Loucy (cell line): ENCODE measurements around the gene LRRC46.

Experiments
- H2AFZ ChIP-seq: fragments of 200-600 bp; sonication (generic); 2 replicates; pipeline ENCODE4 v1.6.0; 2016; ENCODE audit warnings: antibody characterized with exemption, mild to moderate bottlenecking, low read length, moderate library complexity
- H3F3A ChIP-seq: fragments of 200-600 bp; 2 replicates; pipeline ENCODE4 v1.6.0; 2016; ENCODE audit warnings: antibody characterized with exemption, low read depth, mild to moderate bottlenecking
- H3K27me3 ChIP-seq: fragments of 200-600 bp; sonication (generic); 2 replicates; pipeline ENCODE4 v1.6.1; 2014; ENCODE audit warnings: low read length, mild to moderate bottlenecking; ENCODE audit not compliant: insufficient read depth, poor library complexity, severe bottlenecking
- H3K36me3 ChIP-seq: fragments of 200-600 bp; sonication (generic); 2 replicates; pipeline ENCODE4 v1.6.1; 2016; ENCODE audit warnings: low read length; ENCODE audit not compliant: insufficient read depth
- H3K4me1 ChIP-seq: fragments of 200-600 bp; sonication (generic); 2 replicates; pipeline ENCODE4 v1.5.1; 2014; ENCODE audit warnings: low read length, mild to moderate bottlenecking; ENCODE audit not compliant: insufficient read depth, poor library complexity, severe bottlenecking
- H3K4me2 ChIP-seq: fragments of 200-600 bp; sonication (generic); 2 replicates; pipeline ENCODE4 v1.6.0; 2014; ENCODE audit warnings: antibody characterized with exemption, low read length, low read depth, mild to moderate bottlenecking; ENCODE audit not compliant: poor library complexity, severe bottlenecking
- H3K4me3 ChIP-seq: fragments of 200-600 bp; sonication (generic); 2 replicates; pipeline ENCODE4 v1.5.1; 2014; ENCODE audit warnings: low read length, mild to moderate bottlenecking, mixed read lengths; ENCODE audit not compliant: poor library complexity, severe bottlenecking
- H3K79me2 ChIP-seq: fragments of 200-600 bp; sonication (generic); 2 replicates; pipeline ENCODE4 v1.6.1; 2014; ENCODE audit warnings: low read length; ENCODE audit not compliant: insufficient read depth
- H3K9ac ChIP-seq: fragments of 200-600 bp; sonication (generic); 2 replicates; pipeline ENCODE4 v1.6.0; 2014; ENCODE audit warnings: mild to moderate bottlenecking, low read depth, low read length, moderate library complexity; ENCODE audit not compliant: poor library complexity, severe bottlenecking
- H3K9me2 ChIP-seq: fragments of 200-600 bp; sonication (generic); replicated peaks from 2 replicates; pipeline ENCODE4 v1.6.1; 2016; ENCODE audit warnings: low read depth, low read length, mixed read lengths
- H3K9me3 ChIP-seq: fragments of 200-600 bp; sonication (generic); 2 replicates; pipeline ENCODE4 v1.6.1; 2014; ENCODE audit warnings: mild to moderate bottlenecking, antibody characterized with exemption, low read length, low read depth; ENCODE audit not compliant: insufficient read depth
- H4K20me1 ChIP-seq: fragments of 200-600 bp; sonication (generic); 2 replicates; pipeline ENCODE4 v1.6.0; 2014; ENCODE audit warnings: antibody characterized with exemption, low read length, mild to moderate bottlenecking; ENCODE audit not compliant: insufficient read depth, poor library complexity, severe bottlenecking
- EZH2phosphoT487 ChIP-seq: fragments of 200-600 bp; IDR thresholded peaks from 2 replicates; pipeline ENCODE4 v1.6.1; 2018; ENCODE audit warnings: antibody characterized with exemption, mild to moderate bottlenecking, moderate library complexity, borderline replicate concordance
- TF ChIP-seq, protein P1 (sequence below): fragments of 200-600 bp; sonication (generic); conservative IDR thresholded peaks from 2 replicates; pipeline ENCODE4 v1.5.1; 2014; ENCODE audit warnings: mild to moderate bottlenecking, antibody characterized with exemption, low read length

LRRC46 gene

GRCh38 chr17:47850692-47851573 is 19.5 kb downstream of the LRRC46 start, which contains the start of gene SP6:
SP6 (minus strand) TSS chr17:47851163; CDS start chr17:47848429, 2,734 bp downstream.
- TF ChIP-seq, protein P1, sequence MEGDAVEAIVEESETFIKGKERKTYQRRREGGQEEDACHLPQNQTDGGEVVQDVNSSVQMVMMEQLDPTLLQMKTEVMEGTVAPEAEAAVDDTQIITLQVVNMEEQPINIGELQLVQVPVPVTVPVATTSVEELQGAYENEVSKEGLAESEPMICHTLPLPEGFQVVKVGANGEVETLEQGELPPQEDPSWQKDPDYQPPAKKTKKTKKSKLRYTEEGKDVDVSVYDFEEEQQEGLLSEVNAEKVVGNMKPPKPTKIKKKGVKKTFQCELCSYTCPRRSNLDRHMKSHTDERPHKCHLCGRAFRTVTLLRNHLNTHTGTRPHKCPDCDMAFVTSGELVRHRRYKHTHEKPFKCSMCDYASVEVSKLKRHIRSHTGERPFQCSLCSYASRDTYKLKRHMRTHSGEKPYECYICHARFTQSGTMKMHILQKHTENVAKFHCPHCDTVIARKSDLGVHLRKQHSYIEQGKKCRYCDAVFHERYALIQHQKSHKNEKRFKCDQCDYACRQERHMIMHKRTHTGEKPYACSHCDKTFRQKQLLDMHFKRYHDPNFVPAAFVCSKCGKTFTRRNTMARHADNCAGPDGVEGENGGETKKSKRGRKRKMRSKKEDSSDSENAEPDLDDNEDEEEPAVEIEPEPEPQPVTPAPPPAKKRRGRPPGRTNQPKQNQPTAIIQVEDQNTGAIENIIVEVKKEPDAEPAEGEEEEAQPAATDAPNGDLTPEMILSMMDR, result no peak
- no peak for TF ChIP-seq EZH2phosphoT487
- Histone ChIP-seq H3K4me2 (no peak within 1 kb of the TSS), H3K4me3 (no peak within 1 kb of the TSS), H3K9me3 (no peaks in the 10 kb centered on the region), H3F3A (no peaks in the 10 kb centered on the region), H3K27me3 (peaks cover 14% of the 10 kb centered on the region), H2AFZ (no peak within 1 kb of the TSS), H3K4me1 (no peaks in the 10 kb centered on the region), H3K9ac (no peak within 1 kb of the TSS), H3K9me2 (no peaks in the 10 kb centered on the region), H4K20me1 (no peaks in the 10 kb centered on the region), H3K36me3 (no peaks in the 10 kb centered on the region), H3K79me2 (no peaks in the 10 kb centered on the region)

DNA sequence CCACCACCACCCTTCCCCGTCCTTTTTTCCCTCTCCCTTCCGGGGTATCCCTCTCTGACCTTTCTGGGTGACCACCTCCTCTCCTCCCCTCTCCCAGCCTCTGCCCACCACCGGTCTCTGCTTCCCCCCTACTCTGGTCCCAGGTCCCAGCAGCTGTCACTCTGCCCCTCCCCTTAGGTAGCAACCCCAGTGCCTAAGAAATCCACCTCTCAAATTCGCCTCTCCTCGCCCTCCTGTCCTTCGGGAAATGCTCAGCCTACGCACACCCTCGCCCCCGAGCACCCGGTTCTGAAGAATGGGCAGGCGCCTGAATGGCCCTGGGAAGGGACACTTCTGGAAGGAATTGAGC is 20.3 kb downstream of the LRRC46 start:
- H3K79me2 ChIP-seq, result no peaks in the 10 kb centered on the region
- H3K4me1 ChIP-seq, result no peaks in the 10 kb centered on the region
- H3K9me2 ChIP-seq, result no peaks in the 10 kb centered on the region
- H3K4me3 ChIP-seq, result no peak overlapping the region
- H3K4me2 ChIP-seq, result no peak overlapping the region
- TF ChIP-seq EZH2phosphoT487, result no peak
- TF ChIP-seq, protein P1, result no peak
- H3F3A ChIP-seq, result no peaks in the 10 kb centered on the region
- no peak overlapping the region for H2AFZ ChIP-seq
- H4K20me1 ChIP-seq, result no peaks in the 10 kb centered on the region
- H3K9me3 ChIP-seq, result no peaks in the 10 kb centered on the region
- no peak overlapping the region for H3K9ac ChIP-seq
- H3K36me3 ChIP-seq, result no peaks in the 10 kb centered on the region
- peaks cover 14% of the 10 kb centered on the region for H3K27me3 ChIP-seq

DNA sequence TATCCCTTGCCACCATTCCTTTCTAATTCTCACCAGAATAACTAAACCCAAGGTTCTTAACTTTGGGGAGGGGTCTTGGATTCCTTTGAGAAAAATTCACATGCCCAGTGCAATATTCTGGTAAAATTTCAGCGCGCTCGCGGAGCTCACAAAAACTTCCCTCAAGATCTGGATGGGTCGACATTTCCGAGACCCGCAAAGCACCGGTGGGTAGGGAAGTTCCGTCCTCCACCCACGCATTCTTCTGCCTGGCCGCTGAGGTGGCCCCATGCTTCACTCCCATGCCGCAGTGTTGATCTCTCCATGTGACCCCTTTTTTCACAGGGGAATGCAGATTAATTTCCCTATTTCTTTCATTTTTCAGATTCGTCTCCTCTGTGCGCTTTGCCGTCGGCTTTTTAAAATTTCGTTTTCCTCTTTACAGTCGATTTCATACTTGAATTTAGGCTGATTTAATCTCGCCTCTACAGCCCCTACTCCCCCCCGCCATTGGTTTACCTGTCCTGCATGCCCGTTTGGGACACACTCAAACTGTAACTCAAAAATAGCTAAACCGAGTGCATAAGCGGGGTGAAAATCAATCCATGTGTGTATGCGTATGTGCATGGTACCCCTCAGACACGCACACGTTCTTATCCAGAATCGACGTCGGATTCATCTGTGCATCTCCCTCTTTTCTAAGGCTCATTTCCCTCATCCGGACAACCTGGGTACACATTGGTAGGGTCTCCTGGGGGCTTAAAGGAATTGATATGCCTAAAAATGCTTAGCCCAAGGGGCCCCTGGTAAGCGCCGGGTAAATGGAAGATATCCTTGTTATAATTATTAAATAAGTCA is 20.9 kb downstream of the LRRC46 start:
- H3K27me3 ChIP-seq, result peaks cover 14% of the 10 kb centered on the region
- TF ChIP-seq, protein P1, result no peak
- TF ChIP-seq EZH2phosphoT487, result no peak
- no peak overlapping the region for H2AFZ ChIP-seq
- H3K9me2 ChIP-seq, result no peaks in the 10 kb centered on the region
- no peaks in the 10 kb centered on the region for H4K20me1 ChIP-seq
- H3K79me2 ChIP-seq, result no peaks in the 10 kb centered on the region
- H3K9ac ChIP-seq, result no peak overlapping the region
- no peaks in the 10 kb centered on the region for H3K9me3 ChIP-seq
- H3K36me3 ChIP-seq, result no peaks in the 10 kb centered on the region
- no peak overlapping the region for H3K4me2 ChIP-seq
- H3K4me3 ChIP-seq, result no peak overlapping the region
- no peaks in the 10 kb centered on the region for H3F3A ChIP-seq
- H3K4me1 ChIP-seq, result no peaks in the 10 kb centered on the region
